Kidney (tissue), 14 donors: ENCODE data around the gene PLEKHF1. TPM values are rescaled to one million over a fixed set of nuclear protein-coding genes. Genes with fewer than 3 reads are reported as not detected.

Source experiments
- DNase-seq, 5 donors: peaks; one replicate each; pipeline ENCODE4 v3.0.0-alpha.2; 2013 to 2020
- FAIRE-seq: peaks from 2 replicates; lab custom pipeline; 2012; peaks lifted over from hg19 to GRCh38; lab: Jason Lieb, UNC
- H3K27ac ChIP-seq, 2 donors: one replicate each; pipeline ENCODE4 v1.7.0; 2013; ENCODE audit warnings: low read depth in 2 of 2, low read length in 2 of 2, inconsistent platforms in 1 of 2
- H3K27me3 ChIP-seq: one replicate; pipeline ENCODE4 v1.7.1; 2013; ENCODE audit warnings: low read length, inconsistent platforms; ENCODE audit not compliant: control insufficient read depth, insufficient read depth
- H3K36me3 ChIP-seq, 3 donors: one replicate each; pipeline versions ENCODE4 v1.7.0 to v1.7.1; 2013; ENCODE audit warnings: low read length in 3 of 3, control low read depth in 1 of 3, inconsistent platforms in 1 of 3; ENCODE audit not compliant: insufficient read depth in 3 of 3, control insufficient read depth in 2 of 3
- H3K4me1 ChIP-seq, 3 donors: one replicate each; pipeline versions ENCODE4 v1.7.0 to v1.7.1; 2013; ENCODE audit warnings: low read length in 3 of 3, inconsistent platforms in 1 of 3, low read depth in 1 of 3; ENCODE audit not compliant: control insufficient read depth in 2 of 3, insufficient read depth in 2 of 3
- H3K4me3 ChIP-seq, 3 donors: one replicate each; pipeline versions ENCODE4 v1.7.0 to v1.8.1; 2013; ENCODE audit warnings: low read length in 3 of 3, control low read depth in 1 of 3, inconsistent platforms in 1 of 3
- H3K9ac ChIP-seq, 3 donors: one replicate each; pipeline versions ENCODE4 v1.7.0 to v1.7.1; 2013; ENCODE audit warnings: low read length in 3 of 3, control low read depth in 1 of 3, inconsistent platforms in 1 of 3
- H3K9me3 ChIP-seq, 3 donors: one replicate each; pipeline versions ENCODE4 v1.7.0 to v1.7.1; 2013; ENCODE audit warnings: low read length in 3 of 3, control low read depth in 1 of 3, inconsistent platforms in 1 of 3; ENCODE audit not compliant: control insufficient read depth in 2 of 3, insufficient read depth in 1 of 3
- intact Hi-C: fragments of 100-400 bp; cut with DNase I; formaldehyde crosslinking; loops from one replicate; pipeline ENCODE4 v1.11.1; 2022
- polyA plus RNA-seq: library from polyadenylated mRNA; stranded (reverse); fragments of 350-450 nt; fragmentation: Illumina TruSeq; extraction: RNeasy Lipid Tissue Mini Kit (QIAGEN cat#74804); gene quantifications from one replicate; pipeline ENCODE4 v1.2.3, GENCODE V29; 2014; ENCODE audit warnings: low read depth, low replicate concordance; ENCODE audit not compliant: insufficient read depth
- total RNA-seq: library from RNA; stranded (reverse); fragmentation: NEBNext Ultra II Directional; extraction: Animal tissue kit (Norgen Biotek cat#: 25700); gene quantifications from one replicate; pipeline ENCODE4 v1.2.1, GENCODE V29; 2021
- TF ChIP-seq, protein P1 (sequence below): IDR thresholded peaks from 3 replicates; pipeline ENCODE4 v1.5.1; 2012; ENCODE audit warnings: mild to moderate bottlenecking, moderate library complexity, borderline replicate concordance; ENCODE audit not compliant: insufficient read depth; ENCODE audit errors: extremely low read depth
- donor health status: control.
- donor health status: control.
- donor health status: control.
- donor health status: control.
- donor health status: control.
- donor health status: DM: yes; HTN: yes; CAD: no.
- donor health status: Normal renal cell carcinoma (clear cell type).

PLEKHF1 gene
- total and polyA plus RNA-seq, 2 donors from 2014 or later = 7.1 to 11.7 TPM

DNA sequence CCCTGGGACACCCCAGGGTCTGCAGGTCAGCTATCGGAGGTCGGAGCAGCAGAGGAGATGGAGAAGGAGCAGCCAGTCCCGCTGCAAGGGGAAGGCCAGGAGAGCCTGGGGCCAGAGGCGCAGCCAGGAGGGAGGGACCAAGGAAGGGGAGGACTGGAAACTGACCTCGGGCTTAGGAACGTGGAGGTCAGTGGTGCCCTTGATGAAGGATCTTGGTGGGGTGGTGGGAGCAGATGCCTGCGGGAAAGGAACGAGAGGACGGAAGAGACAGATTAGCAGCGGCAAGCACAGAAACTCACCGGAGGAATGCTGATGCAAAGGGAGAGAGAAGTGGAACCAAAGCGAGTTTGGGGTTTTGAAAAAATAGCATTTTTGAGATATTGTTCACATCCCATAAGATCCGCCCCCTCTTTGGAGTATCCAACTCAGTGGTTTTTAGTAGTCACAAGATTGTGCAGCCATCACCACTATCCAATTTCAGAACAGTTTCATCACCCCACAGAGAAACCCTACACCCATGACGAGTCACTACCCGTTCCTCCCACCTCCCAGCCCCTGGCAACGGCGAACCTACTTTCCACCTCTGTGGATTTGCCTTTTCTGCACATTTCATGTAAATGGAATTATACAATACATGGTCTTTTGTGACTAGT lies 22.1 kb downstream of the PLEKHF1 start:
- H3K9ac ChIP-seq = no peak overlapping the region
- H3K36me3 ChIP-seq = no peaks in the 10 kb centered on the region
- no peaks in the 10 kb centered on the region for H3K27me3 ChIP-seq
- H3K9me3 ChIP-seq = peaks cover 0 to 6% (median 0%) of the 10 kb centered on the region in 3 donors
- FAIRE-seq = no peak
- no peak overlapping the region for H3K4me3 ChIP-seq
- intact Hi-C loops = no loop called here
- TF ChIP-seq, protein P1, sequence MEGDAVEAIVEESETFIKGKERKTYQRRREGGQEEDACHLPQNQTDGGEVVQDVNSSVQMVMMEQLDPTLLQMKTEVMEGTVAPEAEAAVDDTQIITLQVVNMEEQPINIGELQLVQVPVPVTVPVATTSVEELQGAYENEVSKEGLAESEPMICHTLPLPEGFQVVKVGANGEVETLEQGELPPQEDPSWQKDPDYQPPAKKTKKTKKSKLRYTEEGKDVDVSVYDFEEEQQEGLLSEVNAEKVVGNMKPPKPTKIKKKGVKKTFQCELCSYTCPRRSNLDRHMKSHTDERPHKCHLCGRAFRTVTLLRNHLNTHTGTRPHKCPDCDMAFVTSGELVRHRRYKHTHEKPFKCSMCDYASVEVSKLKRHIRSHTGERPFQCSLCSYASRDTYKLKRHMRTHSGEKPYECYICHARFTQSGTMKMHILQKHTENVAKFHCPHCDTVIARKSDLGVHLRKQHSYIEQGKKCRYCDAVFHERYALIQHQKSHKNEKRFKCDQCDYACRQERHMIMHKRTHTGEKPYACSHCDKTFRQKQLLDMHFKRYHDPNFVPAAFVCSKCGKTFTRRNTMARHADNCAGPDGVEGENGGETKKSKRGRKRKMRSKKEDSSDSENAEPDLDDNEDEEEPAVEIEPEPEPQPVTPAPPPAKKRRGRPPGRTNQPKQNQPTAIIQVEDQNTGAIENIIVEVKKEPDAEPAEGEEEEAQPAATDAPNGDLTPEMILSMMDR = no peak
- H3K4me1 ChIP-seq = peaks cover 0 to 2% (median 0%) of the 10 kb centered on the region in 3 donors
- H3K27ac ChIP-seq = no peak overlapping the region
- peak in 4 of 5 donors; percentile 77 to 90 (median 84) for DNase-seq

DNA sequence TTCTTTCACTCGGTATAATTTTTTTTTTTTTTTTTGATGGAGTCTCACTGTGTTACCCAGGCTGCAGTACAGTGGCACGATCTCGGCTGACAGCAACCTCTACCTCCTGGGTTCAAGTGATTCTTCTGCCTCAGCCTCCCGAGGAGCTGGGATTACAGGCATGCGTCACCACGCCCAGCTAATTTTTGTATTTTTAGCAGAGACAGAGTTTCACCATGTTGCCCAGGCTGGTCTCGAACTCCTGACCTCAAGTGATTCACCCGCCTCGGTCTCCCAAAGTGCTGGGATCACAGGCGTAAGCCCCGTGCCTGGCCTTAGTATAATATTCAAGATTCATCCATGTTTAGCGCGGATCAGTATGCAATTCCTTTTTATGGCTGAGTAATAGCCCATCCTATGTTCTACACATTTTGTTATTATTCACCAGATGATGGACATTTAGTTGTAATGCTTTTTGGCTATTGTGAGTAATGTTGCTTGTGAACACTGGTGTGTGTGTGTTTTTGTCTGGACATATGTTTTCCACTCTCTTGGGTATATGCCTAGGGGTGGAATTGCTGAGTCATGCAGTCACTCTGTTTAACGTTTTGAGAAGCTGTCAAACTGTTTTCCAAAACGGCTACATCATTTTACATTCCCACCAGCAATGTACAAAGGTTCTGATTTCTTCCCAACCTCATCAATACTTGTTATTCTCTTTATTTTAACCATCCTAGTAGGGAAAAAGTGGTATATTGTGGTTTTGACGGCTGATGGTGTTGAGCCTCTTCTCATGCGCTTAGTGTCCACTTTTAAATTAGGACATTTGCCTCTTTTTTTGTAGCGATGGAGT lies 22.9 kb downstream of the PLEKHF1 start:
- H3K36me3 ChIP-seq = no peaks in the 10 kb centered on the region
- TF ChIP-seq, protein P1 = no peak
- H3K9me3 ChIP-seq = peaks cover 0 to 6% (median 0%) of the 10 kb centered on the region in 3 donors
- no peak for DNase-seq
- H3K4me1 ChIP-seq = peaks cover 0 to 2% (median 0%) of the 10 kb centered on the region in 3 donors
- FAIRE-seq = no peak
- no peaks in the 10 kb centered on the region for H3K27me3 ChIP-seq
- H3K27ac ChIP-seq = no peak overlapping the region
- no peak overlapping the region for H3K9ac ChIP-seq
- intact Hi-C loops = no loop called here
- H3K4me3 ChIP-seq = no peak overlapping the region

DNA sequence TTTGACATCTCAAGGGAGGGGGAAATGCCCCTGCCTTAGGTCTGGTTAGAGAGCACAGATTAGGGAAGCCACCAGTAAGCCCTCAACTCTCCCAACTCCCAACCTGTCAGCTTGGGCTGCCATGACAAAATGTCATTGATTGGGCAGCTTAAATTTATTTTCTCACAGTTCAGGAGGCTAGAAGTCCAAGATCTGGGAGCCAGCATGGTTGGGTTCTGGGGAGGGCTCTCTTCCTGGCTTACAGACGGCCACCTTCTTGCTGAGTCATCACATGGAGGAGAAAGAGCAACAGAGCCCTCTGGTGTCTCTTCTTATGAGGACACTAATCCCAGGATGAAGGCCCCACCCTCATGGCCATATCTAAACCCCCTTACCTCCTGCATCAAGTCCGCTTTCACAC lies 25.6 kb downstream of the PLEKHF1 start:
- no peak overlapping the region for H3K9ac ChIP-seq
- no peak overlapping the region for H3K27ac ChIP-seq
- H3K27me3 ChIP-seq = no peaks in the 10 kb centered on the region
- no peak for DNase-seq
- peaks cover 0 to 6% (median 0%) of the 10 kb centered on the region in 3 donors for H3K9me3 ChIP-seq
- intact Hi-C loops = no loop called here
- peaks cover 0 to 2% (median 0%) of the 10 kb centered on the region in 3 donors for H3K4me1 ChIP-seq
- no peaks in the 10 kb centered on the region for H3K36me3 ChIP-seq
- H3K4me3 ChIP-seq = no peak overlapping the region
- FAIRE-seq = no peak
- TF ChIP-seq, protein P1 = no peak
